Common myeloid progenitor, CD34-positive (primary cell): ENCODE results near the gene ARL11.

Experiments used
- CTCF ChIA-PET: fragments of 350-600 bp; sonication (Branson Sonifier 250); formaldehyde crosslinking; loops from one replicate; lab custom pipeline; 2021; ENCODE audit warnings: antibody characterized with exemption; lab: Charles Lee
- POLR2A ChIA-PET: fragments of 350-600 bp; sonication (Branson Sonifier 250); formaldehyde crosslinking; loops from one replicate; lab custom pipeline; 2021; ENCODE audit warnings: antibody characterized with exemption; lab: Charles Lee
- DNase-seq, 3 donors: peaks; one replicate each; pipeline versions ENCODE4 v3.0.0 to v3.0.0-alpha.2; 2013
- H3K27ac ChIP-seq, 2 experiments: 1 replicate in 1 of 2; 2 replicates in 1 of 2; pipeline ENCODE4 v1.7.0; 2013; ENCODE audit warnings: inconsistent platforms in 2 of 2, low read length in 2 of 2, mild to moderate bottlenecking in 2 of 2, low read depth in 1 of 2, moderate library complexity in 1 of 2; ENCODE audit not compliant: severe bottlenecking in 2 of 2, insufficient read depth in 1 of 2, poor library complexity in 1 of 2
- H3K27me3 ChIP-seq, 5 experiments: replicated peaks in 2 of 5; 1 replicate in 3 of 5; 2 replicates in 2 of 5; pipeline versions ENCODE4 v1.6.1 to v1.7.0; 2013; ENCODE audit warnings: low read length in 4 of 5, mild to moderate bottlenecking in 2 of 5, moderate library complexity in 2 of 5, inconsistent platforms in 1 of 5; ENCODE audit not compliant: insufficient read depth in 5 of 5, control insufficient read depth in 4 of 5
- H3K36me3 ChIP-seq, 4 experiments: 1 replicate in 2 of 4; 2 replicates in 2 of 4; pipeline versions ENCODE4 v1.6.1 to v1.7.0; 2013; ENCODE audit warnings: low read length in 3 of 4, control low read depth in 1 of 4, mild to moderate bottlenecking in 1 of 4; ENCODE audit not compliant: control insufficient read depth in 4 of 4, insufficient read depth in 4 of 4
- H3K4me1 ChIP-seq, 4 experiments: 1 replicate in 3 of 4; 2 replicates in 1 of 4; pipeline versions ENCODE4 v1.6.1 to v1.7.1; 2013; ENCODE audit warnings: low read length in 3 of 4, mild to moderate bottlenecking in 3 of 4, control low read depth in 1 of 4, inconsistent platforms in 1 of 4, moderate library complexity in 1 of 4; ENCODE audit not compliant: control insufficient read depth in 4 of 4, insufficient read depth in 4 of 4; ENCODE audit errors: control extremely low read depth in 1 of 4
- H3K4me3 ChIP-seq, 7 experiments: 1 replicate in 4 of 7; 2 replicates in 3 of 7; pipeline versions ENCODE4 v1.5.1 to v1.7.0; 2013; ENCODE audit warnings: mild to moderate bottlenecking in 7 of 7, low read length in 6 of 7, moderate library complexity in 6 of 7, inconsistent platforms in 2 of 7, low read depth in 2 of 7, control low read depth in 1 of 7; ENCODE audit not compliant: insufficient read depth in 4 of 7, control insufficient read depth in 1 of 7; ENCODE audit errors: extremely low read depth in 1 of 7
- H3K9me3 ChIP-seq, 5 experiments: 1 replicate in 4 of 5; 2 replicates in 1 of 5; pipeline versions ENCODE4 v1.6.1 to v1.7.1; 2013; ENCODE audit warnings: low read length in 4 of 5, mild to moderate bottlenecking in 2 of 5, inconsistent platforms in 1 of 5, low read depth in 1 of 5, moderate library complexity in 1 of 5; ENCODE audit not compliant: control insufficient read depth in 4 of 5, insufficient read depth in 2 of 5; ENCODE audit errors: control extremely low read depth in 1 of 5
- WGBS: methylation state at CpG from one replicate; pipeline ENCODE4 v1.1.5; 2013; ENCODE audit not compliant: insufficient coverage; 5-methylcytosine and 5-hydroxymethylcytosine counted together

ARL11 gene

DNA sequence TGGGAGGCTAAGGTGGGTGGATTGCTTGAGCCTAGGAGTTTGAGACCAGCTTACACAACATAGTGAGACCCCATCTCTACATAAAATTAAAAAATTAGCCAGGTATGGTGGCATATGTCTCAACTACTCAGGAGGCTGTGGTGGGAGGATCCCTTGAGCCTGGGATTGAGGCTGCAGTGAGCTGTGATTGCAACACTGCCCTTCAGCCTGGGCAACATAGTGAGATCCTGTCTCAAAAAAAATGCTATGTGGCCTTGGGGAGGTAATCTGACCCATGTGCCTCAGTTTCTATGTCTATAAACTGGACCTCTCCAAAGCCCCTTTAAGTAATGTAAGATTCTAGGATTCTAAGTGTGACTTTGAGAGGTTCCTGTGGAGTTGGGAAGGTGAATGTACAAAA is 25.2 kb downstream of the ARL11 start:
- peak overlapping the region in 1 of 2 experiments; percentile 55 for H3K27ac ChIP-seq
- H3K4me1 ChIP-seq: peaks cover 13 to 33% (median 22%) of the 10 kb centered on the region in 4 experiments
- no peak overlapping the region for H3K4me3 ChIP-seq
- H3K9me3 ChIP-seq: no peaks in the 10 kb centered on the region
- no peak for DNase-seq
- H3K27me3 ChIP-seq: no peaks in the 10 kb centered on the region
- ChIA-PET POLR2A (no interaction called here), CTCF (interaction anchor here (1.0 to 1.7 kb wide), 3 partner anchors 9 to 25 kb away, joined by 3 to 4 read pairs (median 3); no protein-coding TSS in a partner anchor)
- H3K36me3 ChIP-seq: peaks cover 0 to 14% (median 1%) of the 10 kb centered on the region in 4 experiments

DNA sequence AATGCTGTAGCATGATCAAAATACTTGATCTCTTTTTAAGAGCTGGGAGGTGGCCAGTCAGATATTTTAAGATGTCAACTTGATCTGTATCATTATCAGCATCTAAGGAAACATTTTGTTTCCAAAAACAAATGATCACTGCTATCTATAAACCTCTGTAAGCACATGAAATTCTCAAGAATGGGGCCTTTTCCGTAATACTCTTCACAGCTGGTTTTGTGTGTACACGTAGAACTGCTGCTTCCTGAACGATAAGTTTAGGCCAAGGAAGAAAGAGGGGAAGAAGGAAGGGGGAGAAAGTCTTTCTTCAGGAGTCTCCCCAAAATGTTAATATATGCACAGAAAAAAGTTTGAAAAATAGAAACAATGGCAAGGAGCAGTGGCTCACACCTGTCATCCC is 25.7 kb downstream of the ARL11 start:
- CTCF ChIA-PET: interaction anchor here (0.5 to 1.7 kb wide), 4 partner anchors 10 to 71 kb away, joined by 3 to 4 read pairs (median 3); no protein-coding TSS in a partner anchor
- no peaks in the 10 kb centered on the region for H3K27me3 ChIP-seq
- DNase-seq: peak in 2 of 3 donors; percentile 37 to 66
- peak overlapping the region in 1 of 7 experiments; percentile 4 for H3K4me3 ChIP-seq
- H3K9me3 ChIP-seq: no peaks in the 10 kb centered on the region
- POLR2A ChIA-PET: no interaction called here
- peaks cover 13 to 33% (median 22%) of the 10 kb centered on the region in 4 experiments for H3K4me1 ChIP-seq
- 10% methylated on average over 3 of the region's 3 CpGs for WGBS
- peaks cover 0 to 19% (median 1%) of the 10 kb centered on the region in 4 experiments for H3K36me3 ChIP-seq
- peak overlapping the region in 1 of 2 experiments; percentile 55 for H3K27ac ChIP-seq

DNA sequence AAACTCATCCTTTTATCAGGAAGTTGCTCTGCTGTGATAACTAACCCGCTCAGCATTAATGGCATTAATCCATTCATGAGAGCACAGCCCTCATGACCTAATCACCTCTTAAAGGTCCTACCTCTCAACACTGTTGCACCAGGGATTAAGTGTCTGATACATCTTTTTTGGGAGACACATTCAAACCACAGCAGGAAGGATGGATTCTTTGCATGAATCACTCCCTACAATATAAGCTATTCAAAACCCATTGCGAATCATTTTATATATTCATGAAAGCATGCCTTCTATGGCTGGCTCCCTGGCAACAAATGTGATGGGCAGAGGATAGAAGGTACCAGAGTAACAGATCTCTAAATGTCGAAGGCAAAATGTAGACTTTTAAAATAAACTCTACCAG is 27.6 kb downstream of the ARL11 start:
- POLR2A ChIA-PET: no interaction called here
- DNase-seq: no peak

DNA sequence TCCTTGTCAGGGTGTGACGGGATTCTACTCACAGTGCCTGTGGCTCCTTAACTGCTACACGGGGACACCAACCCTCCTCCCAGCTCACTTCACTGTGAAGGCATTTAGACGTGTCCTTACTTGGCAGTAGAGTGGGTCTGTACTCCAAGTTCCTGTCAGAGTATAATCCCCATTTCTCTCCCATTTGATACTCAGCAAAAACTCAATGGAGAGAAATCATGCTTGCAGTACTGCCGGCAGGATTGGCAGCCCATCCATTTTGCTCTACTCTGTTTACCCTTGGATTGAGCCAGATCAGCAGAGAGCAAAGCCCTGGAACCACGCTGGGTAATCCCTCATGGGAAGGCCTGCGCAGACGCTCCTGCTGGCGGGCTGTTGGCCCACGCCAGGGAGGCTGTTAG is 28.9 kb downstream of the ARL11 start:
- Histone ChIP-seq H3K36me3 (peaks cover 11 to 43% (median 21%) of the 10 kb centered on the region in 4 experiments), H3K27ac (no peak overlapping the region), H3K9me3 (no peaks in the 10 kb centered on the region), H3K4me3 (no peak overlapping the region), H3K4me1 (peaks cover 7 to 32% (median 17%) of the 10 kb centered on the region in 4 experiments), H3K27me3 (no peaks in the 10 kb centered on the region)
- WGBS: 97% methylated on average over 7 of the region's 9 CpGs
- ChIA-PET POLR2A (no interaction called here), CTCF (no interaction called here)
- no peak for DNase-seq

More for the DNA sequence above, 27.6 kb downstream of the ARL11 start:
- Histone ChIP-seq H3K4me1 (peaks cover 13 to 40% (median 23%) of the 10 kb centered on the region in 4 experiments), H3K9me3 (no peaks in the 10 kb centered on the region), H3K4me3 (no peak overlapping the region), H3K27ac (no peak overlapping the region), H3K36me3 (peaks cover 7 to 31% (median 14%) of the 10 kb centered on the region in 4 experiments), H3K27me3 (no peaks in the 10 kb centered on the region)
- 100% methylated on average over 1 of the region's 3 CpGs for WGBS
- CTCF ChIA-PET: no interaction called here

DNA sequence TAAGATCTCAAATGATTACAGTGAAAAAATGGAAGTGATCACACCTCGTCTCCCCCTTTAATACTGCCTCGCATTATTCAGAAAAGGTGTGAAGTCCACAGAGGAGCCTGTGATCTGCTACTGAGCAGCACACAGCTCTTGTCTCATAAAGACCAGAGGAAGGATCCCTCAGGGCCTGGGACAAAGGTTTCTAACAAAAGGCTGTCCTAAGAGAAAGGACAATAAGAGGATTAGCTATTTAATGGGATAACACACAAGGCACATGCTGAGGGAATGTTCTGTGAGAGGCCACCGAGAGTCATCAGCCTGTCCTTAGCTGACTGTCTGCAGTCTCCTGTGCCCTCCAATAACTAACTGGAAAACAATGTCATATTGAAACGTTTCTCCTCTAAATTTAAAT is 36.3 kb downstream of the ARL11 start:
- Histone ChIP-seq H3K27ac (peak overlapping the region in 1 of 2 experiments; percentile 5), H3K36me3 (peaks cover 22 to 66% (median 51%) of the 10 kb centered on the region in 4 experiments)
- POLR2A ChIA-PET: interaction anchor here (0.6 kb wide), 1 partner anchor 310 kb away, joined by 4 read pairs; no protein-coding TSS in a partner anchor

DNA sequence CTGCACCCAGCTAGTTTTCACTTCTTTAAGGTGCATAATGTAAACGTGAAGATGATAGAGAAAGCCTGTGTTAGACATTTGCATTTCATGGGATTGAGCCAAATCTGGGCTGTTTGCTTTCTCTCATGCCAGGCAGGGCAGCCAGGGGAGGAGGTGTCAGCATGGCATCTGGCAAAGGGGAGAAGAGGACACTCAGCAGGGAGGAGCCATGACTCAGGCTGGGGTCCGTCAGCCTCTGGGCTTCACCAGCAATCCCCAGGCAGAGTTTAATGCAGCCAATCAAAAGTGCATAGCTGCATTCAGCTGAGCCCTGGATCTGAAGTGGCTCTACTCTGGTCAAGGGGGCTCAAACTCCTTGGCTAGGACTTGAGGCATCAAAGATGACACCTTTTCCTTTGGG is 39.5 kb downstream of the ARL11 start:
- 86% methylated on average over 2 of the region's 2 CpGs for WGBS
- peaks cover 0 to 11% (median 4%) of the 10 kb centered on the region in 4 experiments for H3K4me1 ChIP-seq

More for the DNA sequence above, 36.3 kb downstream of the ARL11 start:
- Histone ChIP-seq H3K27me3 (no peaks in the 10 kb centered on the region), H3K4me1 (peaks cover 0 to 6% (median under 1%) of the 10 kb centered on the region in 4 experiments), H3K9me3 (no peaks in the 10 kb centered on the region), H3K4me3 (no peak overlapping the region)
- WGBS: 100% methylated on average over 2 of the region's 4 CpGs
- CTCF ChIA-PET: interaction anchor here (0.6 to 2.8 kb wide), 4 partner anchors 12 to 186 kb away, joined by 3 to 8 read pairs (median 3); no protein-coding TSS in a partner anchor
- no peak for DNase-seq

DNA sequence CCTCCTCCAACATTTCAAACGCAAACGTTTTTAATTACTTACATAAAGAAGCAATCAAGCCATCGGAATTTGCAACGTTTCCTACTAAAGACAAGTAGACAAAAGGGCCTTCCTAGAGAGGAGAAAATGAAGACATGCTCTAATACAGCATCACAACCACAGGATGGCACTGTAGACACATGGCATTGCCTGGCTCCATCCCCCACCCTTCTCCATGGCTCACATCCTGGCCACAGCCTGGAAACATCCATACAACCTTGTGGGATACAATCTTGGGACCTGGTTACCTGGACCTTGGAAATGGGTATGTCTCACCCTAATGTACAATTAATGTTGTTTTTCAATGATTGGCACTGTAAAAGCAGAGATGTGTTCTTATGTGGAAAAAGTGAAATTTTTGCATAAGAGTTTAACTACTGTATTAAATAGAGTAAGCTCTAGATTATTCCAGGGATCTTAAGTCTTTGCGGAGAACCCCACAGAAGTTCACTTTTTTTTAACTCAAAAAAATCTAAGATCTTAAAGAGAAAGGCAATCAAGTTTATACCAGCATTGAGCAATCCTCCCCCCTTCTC is 41.5 kb downstream of the ARL11 start:
- H3K4me3 ChIP-seq: no peak overlapping the region
- ChIA-PET POLR2A (interaction anchor here (0.7 kb wide), 1 partner anchor 42 kb away, joined by 5 read pairs; no protein-coding TSS in a partner anchor), CTCF (interaction anchor here (0.6 to 3.4 kb wide), 9 partner anchors 10 to 263 kb away, joined by 3 to 12 read pairs (median 3); no protein-coding TSS in a partner anchor)
- WGBS: 86% methylated on average over 2 of the region's 5 CpGs
- peaks cover 0 to 11% (median 4%) of the 10 kb centered on the region in 4 experiments for H3K4me1 ChIP-seq
- H3K9me3 ChIP-seq: no peaks in the 10 kb centered on the region
- H3K27ac ChIP-seq: no peak overlapping the region
- H3K36me3 ChIP-seq: peaks cover 7 to 30% (median 27%) of the 10 kb centered on the region in 4 experiments
- no peaks in the 10 kb centered on the region for H3K27me3 ChIP-seq
- DNase-seq: peak in 2 of 3 donors; percentile 54 to 71

More for the DNA sequence above, 39.5 kb downstream of the ARL11 start:
- ChIA-PET POLR2A (no interaction called here), CTCF (interaction anchor here (0.8 to 1.6 kb wide), 3 partner anchors 11 to 178 kb away, joined by 3 to 5 read pairs (median 4); no protein-coding TSS in a partner anchor)
- Histone ChIP-seq H3K36me3 (peaks cover 14 to 41% (median 33%) of the 10 kb centered on the region in 4 experiments), H3K27me3 (no peaks in the 10 kb centered on the region), H3K4me3 (no peak overlapping the region), H3K27ac (no peak overlapping the region), H3K9me3 (no peaks in the 10 kb centered on the region)
- no peak for DNase-seq
